Measurements from ENCODE around the gene MROH2A.

The MROH2A gene

GRCh38 chr2:233838251-233838650 is 60.1 kb downstream of the MROH2A start:
- WGBS (ENCODE audit: extremely low coverage, insufficient coverage, insufficient read length), result no CpG with 5 or more reads among the region's 7 CpGs
- H2BK12ac ChIP-seq (ENCODE audit: low read length), result no peak overlapping the region
- no peak overlapping the region for H2BK5ac ChIP-seq (ENCODE audit: low read depth, low read length, poor library complexity)
- H3K4ac ChIP-seq (ENCODE audit: low read depth, low read length), result no peak overlapping the region
- H4K91ac ChIP-seq (ENCODE audit: low read depth, low read length), result no peak overlapping the region
- H3K4me2 ChIP-seq (ENCODE audit: low read length), result no peak overlapping the region
- no peak overlapping the region for H2BK120ac ChIP-seq (ENCODE audit: insufficient read depth, low read length, poor library complexity)
- H3K27me3 ChIP-seq (ENCODE audit: insufficient read depth, low read length), result no peaks in the 10 kb centered on the region
- no peak overlapping the region for H4K12ac ChIP-seq (ENCODE audit: low read depth, low read length)
- H3K27ac ChIP-seq (ENCODE audit: low read depth, low read length), result no peak overlapping the region
- no peak overlapping the region for H2AFZ ChIP-seq (ENCODE audit: insufficient read depth, low read length, poor library complexity)
- H3K23ac ChIP-seq (ENCODE audit: low read length), result no peak overlapping the region
- no peak overlapping the region for H3K4me3 ChIP-seq (ENCODE audit: low read depth, low read length)
- H2AK5ac ChIP-seq (ENCODE audit: low read length), result no peak overlapping the region
- no peak for DNase-seq
- H3K79me1 ChIP-seq (ENCODE audit: low read length), result no peaks in the 10 kb centered on the region
- no peak overlapping the region for H3K14ac ChIP-seq (ENCODE audit: low read length)
- H3K9ac ChIP-seq (ENCODE audit: low read length), result no peak overlapping the region
- H3K9me3 ChIP-seq (ENCODE audit: insufficient read depth, low read depth, low read length), result peaks cover 4% of the 10 kb centered on the region
- no peak overlapping the region for H4K8ac ChIP-seq (ENCODE audit: low read depth, low read length)
- H3K79me2 ChIP-seq (ENCODE audit: control insufficient read depth, insufficient read depth, low read length, poor library complexity), result no peaks in the 10 kb centered on the region
- H3K18ac ChIP-seq (ENCODE audit: low read length), result no peak overlapping the region
- no peaks in the 10 kb centered on the region for H3K4me1 ChIP-seq (ENCODE audit: control insufficient read depth in 1 of 2, insufficient read depth in 2 of 2, low read length in 2 of 2)
- peaks cover 47 to 68% of the 10 kb centered on the region in 2 experiments for H3K36me3 ChIP-seq (ENCODE audit: control insufficient read depth in 1 of 2, insufficient read depth in 2 of 2, low read length in 2 of 2)

- Histone ChIP-seq H3K79me1 (ENCODE audit: low read length) (no peaks in the 10 kb centered on the region), H3K4me2 (ENCODE audit: low read length) (no peak overlapping the region), H2AFZ (ENCODE audit: insufficient read depth, low read length, poor library complexity) (no peak overlapping the region), H3K36me3 (ENCODE audit: control insufficient read depth in 1 of 2, insufficient read depth in 2 of 2, low read length in 2 of 2) (peaks cover 50 to 74% of the 10 kb centered on the region in 2 experiments), H3K79me2 (ENCODE audit: control insufficient read depth, insufficient read depth, low read length, poor library complexity) (no peaks in the 10 kb centered on the region), H3K4me1 (ENCODE audit: control insufficient read depth in 1 of 2, insufficient read depth in 2 of 2, low read length in 2 of 2) (no peaks in the 10 kb centered on the region), H3K18ac (ENCODE audit: low read length) (no peak overlapping the region), H2BK12ac (ENCODE audit: low read length) (no peak overlapping the region), H4K12ac (ENCODE audit: low read depth, low read length) (no peak overlapping the region), H2BK5ac (ENCODE audit: low read depth, low read length, poor library complexity) (no peak overlapping the region), H4K8ac (ENCODE audit: low read depth, low read length) (no peak overlapping the region), H3K4ac (ENCODE audit: low read depth, low read length) (no peak overlapping the region), H4K91ac (ENCODE audit: low read depth, low read length) (no peak overlapping the region), H3K9me3 (ENCODE audit: insufficient read depth, low read depth, low read length) (peaks cover 4% of the 10 kb centered on the region), H3K9ac (ENCODE audit: low read length) (no peak overlapping the region), H3K23ac (ENCODE audit: low read length) (no peak overlapping the region), H3K14ac (ENCODE audit: low read length) (no peak overlapping the region), H3K4me3 (ENCODE audit: low read depth, low read length) (no peak overlapping the region), H3K27me3 (ENCODE audit: insufficient read depth, low read length) (no peaks in the 10 kb centered on the region), H3K27ac (ENCODE audit: low read depth, low read length) (no peak overlapping the region), H2AK5ac (ENCODE audit: low read length) (no peak overlapping the region), H2BK120ac (ENCODE audit: insufficient read depth, low read length, poor library complexity) (no peak overlapping the region)
- no peak for DNase-seq
- WGBS (ENCODE audit: extremely low coverage, insufficient coverage, insufficient read length), result no CpG with 5 or more reads among the region's 12 CpGs
These were observed 60.8 kb downstream of the MROH2A start for GRCh38 chr2:233838726-233839446.

GRCh38 chr2:233839447-233839820 is 61.3 kb downstream of the MROH2A start:
- Histone ChIP-seq H4K12ac (ENCODE audit: low read depth, low read length) (no peak overlapping the region), H3K4me2 (ENCODE audit: low read length) (no peak overlapping the region), H2AK5ac (ENCODE audit: low read length) (no peak overlapping the region), H3K9me3 (ENCODE audit: insufficient read depth, low read depth, low read length) (peaks cover 4% of the 10 kb centered on the region), H3K36me3 (ENCODE audit: control insufficient read depth in 1 of 2, insufficient read depth in 2 of 2, low read length in 2 of 2) (peaks cover 54 to 77% of the 10 kb centered on the region in 2 experiments), H2BK5ac (ENCODE audit: low read depth, low read length, poor library complexity) (no peak overlapping the region), H3K4ac (ENCODE audit: low read depth, low read length) (peak overlapping the region; percentile 6), H2BK120ac (ENCODE audit: insufficient read depth, low read length, poor library complexity) (no peak overlapping the region), H3K4me1 (ENCODE audit: control insufficient read depth in 1 of 2, insufficient read depth in 2 of 2, low read length in 2 of 2) (no peaks in the 10 kb centered on the region), H2BK12ac (ENCODE audit: low read length) (no peak overlapping the region), H3K4me3 (ENCODE audit: low read depth, low read length) (no peak overlapping the region), H3K79me1 (ENCODE audit: low read length) (no peaks in the 10 kb centered on the region), H4K8ac (ENCODE audit: low read depth, low read length) (no peak overlapping the region), H3K23ac (ENCODE audit: low read length) (no peak overlapping the region), H4K91ac (ENCODE audit: low read depth, low read length) (no peak overlapping the region), H3K9ac (ENCODE audit: low read length) (no peak overlapping the region), H2AFZ (ENCODE audit: insufficient read depth, low read length, poor library complexity) (no peak overlapping the region), H3K79me2 (ENCODE audit: control insufficient read depth, insufficient read depth, low read length, poor library complexity) (no peaks in the 10 kb centered on the region), H3K14ac (ENCODE audit: low read length) (no peak overlapping the region), H3K18ac (ENCODE audit: low read length) (peak overlapping the region; percentile 25), H3K27me3 (ENCODE audit: insufficient read depth, low read length) (no peaks in the 10 kb centered on the region), H3K27ac (ENCODE audit: low read depth, low read length) (no peak overlapping the region)
- DNase-seq, result no peak
- no CpG with 5 or more reads among the region's 10 CpGs for WGBS (ENCODE audit: extremely low coverage, insufficient coverage, insufficient read length)

- H2AFZ ChIP-seq (ENCODE audit: insufficient read depth, low read length, poor library complexity), result no peak overlapping the region
- H3K4me1 ChIP-seq (ENCODE audit: control insufficient read depth in 1 of 2, insufficient read depth in 2 of 2, low read length in 2 of 2), result no peaks in the 10 kb centered on the region
These were observed 62.4 kb downstream of the MROH2A start for GRCh38 chr2:233840520-233840919.

More at GRCh38 chr2:233840520-233840919, 62.4 kb downstream of the MROH2A start:
- H3K23ac ChIP-seq (ENCODE audit: low read length), result no peak overlapping the region
- H3K4me3 ChIP-seq (ENCODE audit: low read depth, low read length), result no peak overlapping the region
- no peak overlapping the region for H3K18ac ChIP-seq (ENCODE audit: low read length)
- no peak for DNase-seq
- no peak overlapping the region for H3K4me2 ChIP-seq (ENCODE audit: low read length)
- no peak overlapping the region for H2AK5ac ChIP-seq (ENCODE audit: low read length)
- no peaks in the 10 kb centered on the region for H3K79me2 ChIP-seq (ENCODE audit: control insufficient read depth, insufficient read depth, low read length, poor library complexity)
- no peaks in the 10 kb centered on the region for H3K27me3 ChIP-seq (ENCODE audit: insufficient read depth, low read length)
- H3K27ac ChIP-seq (ENCODE audit: low read depth, low read length), result no peak overlapping the region
- H4K8ac ChIP-seq (ENCODE audit: low read depth, low read length), result no peak overlapping the region
- H4K91ac ChIP-seq (ENCODE audit: low read depth, low read length), result no peak overlapping the region
- H3K36me3 ChIP-seq (ENCODE audit: control insufficient read depth in 1 of 2, insufficient read depth in 2 of 2, low read length in 2 of 2), result peaks cover 58 to 79% of the 10 kb centered on the region in 2 experiments
- no peak overlapping the region for H2BK12ac ChIP-seq (ENCODE audit: low read length)
- WGBS (ENCODE audit: extremely low coverage, insufficient coverage, insufficient read length), result no CpG with 5 or more reads among the region's 9 CpGs
- H2BK120ac ChIP-seq (ENCODE audit: insufficient read depth, low read length, poor library complexity), result no peak overlapping the region
- no peak overlapping the region for H3K14ac ChIP-seq (ENCODE audit: low read length)
- H3K79me1 ChIP-seq (ENCODE audit: low read length), result no peaks in the 10 kb centered on the region
- no peak overlapping the region for H3K9ac ChIP-seq (ENCODE audit: low read length)
- no peak overlapping the region for H2BK5ac ChIP-seq (ENCODE audit: low read depth, low read length, poor library complexity)
- H4K12ac ChIP-seq (ENCODE audit: low read depth, low read length), result no peak overlapping the region
- H3K4ac ChIP-seq (ENCODE audit: low read depth, low read length), result peak overlapping the region; percentile 73
- peaks cover 4% of the 10 kb centered on the region for H3K9me3 ChIP-seq (ENCODE audit: insufficient read depth, low read depth, low read length)
